ENCODE measurements around the gene FBXW8.

Gene FBXW8

GRCh38 chr12:116885491-116885890, 25.3 kb upstream of the FBXW8 start:
- no peak for DNase-seq (ENCODE audit: low read depth in 2 of 2)

- no peak for DNase-seq (ENCODE audit: low read depth in 2 of 2)
These were observed 23.5 kb upstream of the FBXW8 start for GRCh38 chr12:116887244-116887643.

- no peak for DNase-seq (ENCODE audit: low read depth in 2 of 2)
These were observed 22.9 kb upstream of the FBXW8 start for GRCh38 chr12:116887897-116888296.

- no peak for DNase-seq (ENCODE audit: low read depth in 2 of 2)
These were observed 20.4 kb upstream of the FBXW8 start for GRCh38 chr12:116890330-116890729.

GRCh38 chr12:116891019-116891418, 19.7 kb upstream of the FBXW8 start:
- no peak for DNase-seq (ENCODE audit: low read depth in 2 of 2)

- DNase-seq (ENCODE audit: low read depth in 2 of 2): no peak
These were observed 18.2 kb upstream of the FBXW8 start for GRCh38 chr12:116892349-116893140.

- no peak for DNase-seq (ENCODE audit: low read depth in 2 of 2)
These were observed 15.8 kb upstream of the FBXW8 start for GRCh38 chr12:116894913-116895312.

GRCh38 chr12:116896411-116896924, 14.3 kb upstream of the FBXW8 start:
- DNase-seq (ENCODE audit: low read depth in 2 of 2): no peak

GRCh38 chr12:116897476-116897875, 13.3 kb upstream of the FBXW8 start:
- no peak for DNase-seq (ENCODE audit: low read depth in 2 of 2)

- DNase-seq (ENCODE audit: low read depth in 2 of 2): no peak
These were observed 12.1 kb upstream of the FBXW8 start for GRCh38 chr12:116898669-116899068.

GRCh38 chr12:116901612-116902011, 9.1 kb upstream of the FBXW8 start:
- DNase-seq (ENCODE audit: low read depth in 2 of 2): no peak

- no peak for DNase-seq (ENCODE audit: low read depth in 2 of 2)
These were observed 6.9 kb upstream of the FBXW8 start for GRCh38 chr12:116903818-116904217.

GRCh38 chr12:116906285-116906684, 4.5 kb upstream of the FBXW8 start:
- DNase-seq (ENCODE audit: low read depth in 2 of 2): no peak

- no peak for DNase-seq (ENCODE audit: low read depth in 2 of 2)
These were observed 488 bp upstream of the FBXW8 start for GRCh38 chr12:116910280-116910644.

GRCh38 chr12:116915326-116915725, 4.6 kb downstream of the FBXW8 start:
- DNase-seq (ENCODE audit: low read depth in 2 of 2): no peak

GRCh38 chr12:116916122-116916521, 5.4 kb downstream of the FBXW8 start:
- DNase-seq (ENCODE audit: low read depth in 2 of 2): no peak

- DNase-seq (ENCODE audit: low read depth in 2 of 2): peak; percentile 9 to 50
These were observed 6.0 kb downstream of the FBXW8 start for GRCh38 chr12:116916714-116917114.

GRCh38 chr12:116918464-116918863, 7.7 kb downstream of the FBXW8 start:
- DNase-seq (ENCODE audit: low read depth in 2 of 2): no peak

GRCh38 chr12:116919247-116919661, 8.5 kb downstream of the FBXW8 start:
- no peak for DNase-seq (ENCODE audit: low read depth in 2 of 2)

GRCh38 chr12:116919706-116920485, 9.1 kb downstream of the FBXW8 start:
- DNase-seq (ENCODE audit: low read depth in 2 of 2): no peak

GRCh38 chr12:116920939-116921338, 10.2 kb downstream of the FBXW8 start:
- no peak for DNase-seq (ENCODE audit: low read depth in 2 of 2)

GRCh38 chr12:116922194-116922897, 11.6 kb downstream of the FBXW8 start:
- no peak for DNase-seq (ENCODE audit: low read depth in 2 of 2)

Data from stimulated activated CD8-positive, alpha-beta memory T cell treated with anti-CD3 and anti-CD28 coated beads, Interleukin-7, amount 100 ng/mL, for 4 hours (primary cell).